Subcutaneous abdominal adipose tissue (tissue), 5 donors: ENCODE results near the gene SP4.

Source experiments
- H3K27ac ChIP-seq: one replicate; pipeline ENCODE4 v1.7.0; 2013; ENCODE audit warnings: low read depth, mild to moderate bottlenecking, inconsistent platforms, low read length, moderate library complexity
- H3K27me3 ChIP-seq, 5 donors: one replicate each; pipeline ENCODE4 v1.7.0; 2013; ENCODE audit warnings: low read length in 5 of 5, inconsistent platforms in 1 of 5; ENCODE audit not compliant: control insufficient read depth in 5 of 5, insufficient read depth in 4 of 5
- H3K36me3 ChIP-seq, 5 donors: one replicate each; pipeline ENCODE4 v1.7.0; 2013; ENCODE audit warnings: low read length in 5 of 5; ENCODE audit not compliant: control insufficient read depth in 5 of 5, insufficient read depth in 5 of 5
- H3K4me1 ChIP-seq, 5 donors: one replicate each; pipeline ENCODE4 v1.7.0; 2013; ENCODE audit warnings: low read length in 5 of 5, mild to moderate bottlenecking in 3 of 5, moderate library complexity in 1 of 5; ENCODE audit not compliant: control insufficient read depth in 5 of 5, insufficient read depth in 5 of 5
- H3K4me3 ChIP-seq, 5 donors: one replicate each; pipeline ENCODE4 v1.7.0; 2013; ENCODE audit warnings: low read length in 5 of 5, low read depth in 1 of 5
- H3K9ac ChIP-seq, 5 donors: one replicate each; pipeline ENCODE4 v1.7.0; 2013; ENCODE audit warnings: low read length in 5 of 5, mild to moderate bottlenecking in 4 of 5, moderate library complexity in 3 of 5
- H3K9me3 ChIP-seq, 5 donors: one replicate each; pipeline ENCODE4 v1.7.0; 2013; ENCODE audit warnings: low read length in 5 of 5; ENCODE audit not compliant: control insufficient read depth in 5 of 5
- donor health status: healthy.
- donor health status: healthy.
- donor health status: healthy.
- donor health status: healthy.
- donor health status: healthy.

The SP4 gene

GRCh38 chr7:21468969-21469368, 41.1 kb downstream of the SP4 start:
- H3K4me1 ChIP-seq: no peaks in the 10 kb centered on the region
- no peaks in the 10 kb centered on the region for H3K27me3 ChIP-seq
- H3K36me3 ChIP-seq: no peaks in the 10 kb centered on the region
- no peak overlapping the region for H3K27ac ChIP-seq
- no peak overlapping the region for H3K4me3 ChIP-seq
- H3K9me3 ChIP-seq: no peaks in the 10 kb centered on the region
- H3K9ac ChIP-seq: no peak overlapping the region

GRCh38 chr7:21469894-21470293, 42.0 kb downstream of the SP4 start:
- no peaks in the 10 kb centered on the region for H3K9me3 ChIP-seq
- H3K9ac ChIP-seq: no peak overlapping the region
- no peak overlapping the region for H3K27ac ChIP-seq
- no peaks in the 10 kb centered on the region for H3K27me3 ChIP-seq
- no peaks in the 10 kb centered on the region for H3K4me1 ChIP-seq
- no peak overlapping the region for H3K4me3 ChIP-seq
- no peaks in the 10 kb centered on the region for H3K36me3 ChIP-seq

DNA sequence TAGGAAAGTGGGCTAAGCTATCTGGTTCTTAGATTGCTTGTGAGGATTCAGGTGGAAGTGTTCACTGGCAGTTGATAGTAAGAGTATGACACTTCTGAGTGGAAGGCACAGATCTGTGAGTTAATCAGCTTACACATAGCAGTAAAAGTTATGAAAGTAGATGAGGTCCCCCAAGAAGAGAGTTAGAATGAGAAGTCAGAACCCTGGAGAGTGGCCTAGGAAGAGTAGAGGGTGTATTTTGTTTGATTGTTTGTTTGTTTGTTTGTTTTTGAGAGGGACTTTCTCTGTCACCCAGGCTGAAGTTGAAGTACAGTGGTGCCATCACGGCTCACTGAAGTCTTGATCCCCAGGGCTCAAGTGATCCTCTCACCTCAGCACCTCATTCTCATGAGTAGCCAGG, 44.1 kb downstream of the SP4 start:
- Histone ChIP-seq H3K9ac (no peak overlapping the region), H3K4me3 (no peak overlapping the region)

DNA sequence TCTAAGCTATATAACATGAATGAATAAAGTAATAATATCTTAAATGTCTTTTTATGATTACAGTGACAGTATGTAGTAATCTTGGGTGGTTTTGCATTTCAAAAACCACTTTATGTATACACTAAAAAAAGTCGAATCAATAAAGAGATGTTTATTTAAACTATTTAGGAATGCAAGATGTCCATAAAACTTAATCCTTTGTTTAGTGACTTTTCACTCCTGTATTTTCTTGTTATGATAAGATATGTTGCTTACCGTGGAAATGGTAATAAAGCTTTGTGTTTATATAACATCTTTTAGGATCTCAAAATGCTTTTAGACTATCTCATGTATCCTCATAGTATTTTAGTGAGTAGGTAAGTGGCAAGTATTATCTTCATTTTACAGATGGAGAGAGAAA, 48.5 kb downstream of the SP4 start:
- Histone ChIP-seq H3K36me3 (peaks cover 0 to 7% (median 3%) of the 10 kb centered on the region in 5 donors), H3K9me3 (no peaks in the 10 kb centered on the region), H3K4me1 (no peaks in the 10 kb centered on the region), H3K9ac (no peak overlapping the region), H3K27me3 (no peaks in the 10 kb centered on the region), H3K4me3 (no peak overlapping the region), H3K27ac (no peak overlapping the region)

More for the DNA sequence above, 44.1 kb downstream of the SP4 start:
- Histone ChIP-seq H3K27ac (no peak overlapping the region), H3K4me1 (no peaks in the 10 kb centered on the region), H3K36me3 (peaks cover 0 to 1% (median 0%) of the 10 kb centered on the region in 5 donors), H3K9me3 (no peaks in the 10 kb centered on the region), H3K27me3 (no peaks in the 10 kb centered on the region)

DNA sequence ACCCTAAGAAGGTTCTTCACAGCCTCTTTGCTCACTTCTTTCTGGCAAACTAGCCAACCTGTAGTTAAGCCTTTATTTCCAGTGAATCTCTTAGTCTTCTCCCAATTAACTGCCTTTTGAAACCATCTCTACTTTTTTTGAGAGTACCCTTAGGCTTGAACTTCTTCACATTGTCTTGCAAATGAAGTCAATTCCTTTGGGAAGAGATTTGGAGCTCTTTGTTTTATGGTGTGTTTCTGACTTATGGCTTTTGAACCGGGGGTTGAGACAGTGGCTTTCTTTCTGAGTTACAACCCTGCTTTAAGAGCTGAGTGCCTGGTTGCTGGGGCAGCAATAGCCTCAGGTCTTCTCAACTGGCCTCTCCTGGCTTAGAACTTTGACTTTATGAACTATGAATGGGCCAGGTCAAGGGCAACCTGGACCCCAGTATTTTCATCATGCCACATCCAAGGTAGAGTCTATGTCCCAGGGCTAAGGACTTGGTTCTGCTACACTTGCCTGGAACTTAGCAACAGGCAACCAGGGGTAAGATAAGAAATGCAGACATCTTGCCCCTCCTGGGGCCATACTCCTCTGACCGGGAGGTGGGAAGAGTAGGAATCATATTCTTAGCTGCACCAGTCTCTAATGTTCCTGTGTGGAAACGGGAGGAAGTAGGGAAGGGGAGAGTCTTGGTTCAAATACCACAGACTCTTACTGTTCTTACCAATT, 53.0 kb downstream of the SP4 start:
- H3K4me3 ChIP-seq: no peak overlapping the region
- peaks cover 3 to 20% (median 7%) of the 10 kb centered on the region in 5 donors for H3K36me3 ChIP-seq
- H3K27ac ChIP-seq: no peak overlapping the region

GRCh38 chr7:21486511-21486910, 58.6 kb downstream of the SP4 start:
- Histone ChIP-seq H3K4me3 (no peak overlapping the region), H3K9me3 (no peaks in the 10 kb centered on the region), H3K27ac (no peak overlapping the region), H3K36me3 (peaks cover 0 to 13% (median 5%) of the 10 kb centered on the region in 5 donors), H3K4me1 (no peaks in the 10 kb centered on the region), H3K27me3 (no peaks in the 10 kb centered on the region), H3K9ac (no peak overlapping the region)

More for the DNA sequence above, 53.0 kb downstream of the SP4 start:
- no peaks in the 10 kb centered on the region for H3K27me3 ChIP-seq
- no peaks in the 10 kb centered on the region for H3K4me1 ChIP-seq
- H3K9ac ChIP-seq: no peak overlapping the region
- no peaks in the 10 kb centered on the region for H3K9me3 ChIP-seq

DNA sequence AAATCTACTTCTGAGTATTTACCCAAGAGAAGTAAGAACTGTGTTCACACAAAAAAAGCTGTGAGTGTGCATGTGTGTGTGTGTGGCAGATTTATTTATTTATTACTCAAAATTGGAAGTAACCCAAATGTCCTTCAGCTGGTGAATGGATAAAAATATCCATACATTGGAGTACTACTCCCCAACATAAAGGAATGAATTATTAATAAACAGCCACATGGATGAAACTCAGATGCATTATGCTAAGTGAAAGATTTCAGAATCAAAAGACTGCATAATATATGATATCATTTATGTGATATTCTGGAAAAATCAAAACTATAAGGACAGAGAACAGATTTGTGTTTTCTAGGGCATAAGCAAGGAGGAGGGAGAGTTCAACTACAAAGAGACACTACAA, 67.8 kb downstream of the SP4 start:
- H3K9ac ChIP-seq: no peak overlapping the region

DNA sequence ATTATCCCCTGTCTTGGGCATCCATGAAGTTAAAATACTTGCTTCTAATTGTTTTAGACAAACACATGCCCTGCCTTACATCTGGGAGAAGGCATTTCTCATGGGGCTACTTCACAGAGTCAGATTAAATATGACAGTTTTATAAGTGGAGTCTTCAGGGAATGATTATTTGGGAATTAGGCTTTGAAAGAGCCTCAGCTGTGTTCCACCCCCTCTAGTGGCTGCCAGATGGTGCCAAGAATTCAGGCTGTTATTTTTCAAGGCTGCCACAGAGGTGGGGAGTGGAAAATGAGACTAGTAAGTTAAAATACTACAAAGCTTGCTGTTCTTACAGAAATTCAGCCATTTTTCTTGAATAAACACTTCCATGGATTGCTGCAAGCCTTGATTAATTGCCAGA, 69.2 kb downstream of the SP4 start:
- Histone ChIP-seq H3K27me3 (peaks cover 0 to under 1% (median 0%) of the 10 kb centered on the region in 5 donors), H3K9me3 (peaks cover 0 to 16% (median 7%) of the 10 kb centered on the region in 5 donors), H3K4me1 (peaks cover 0 to 1% (median 0%) of the 10 kb centered on the region in 5 donors), H3K36me3 (peaks cover 0 to 3% (median 0%) of the 10 kb centered on the region in 5 donors), H3K4me3 (no peak overlapping the region), H3K27ac (no peak overlapping the region), H3K9ac (no peak overlapping the region)

More for the DNA sequence above, 67.8 kb downstream of the SP4 start:
- Histone ChIP-seq H3K9me3 (peaks cover 0 to 16% (median 7%) of the 10 kb centered on the region in 5 donors), H3K27me3 (no peaks in the 10 kb centered on the region), H3K4me3 (no peak overlapping the region), H3K4me1 (no peaks in the 10 kb centered on the region), H3K27ac (no peak overlapping the region), H3K36me3 (peaks cover 0 to 3% (median 0%) of the 10 kb centered on the region in 5 donors)

- Histone ChIP-seq H3K27ac (no peak overlapping the region), H3K4me1 (peaks cover 0 to 5% (median 0%) of the 10 kb centered on the region in 5 donors), H3K9me3 (peaks cover 0 to 12% (median 4%) of the 10 kb centered on the region in 5 donors), H3K9ac (no peak overlapping the region), H3K27me3 (peaks cover 0 to 4% (median 0%) of the 10 kb centered on the region in 5 donors), H3K36me3 (peaks cover 0 to 4% (median 0%) of the 10 kb centered on the region in 5 donors), H3K4me3 (no peak overlapping the region)
Observed at GRCh38 chr7:21500117-21500832, 72.4 kb downstream of the SP4 start.

- Histone ChIP-seq H3K36me3 (peaks cover 0 to 8% (median 0%) of the 10 kb centered on the region in 5 donors), H3K9ac (no peak overlapping the region), H3K9me3 (peaks cover 0 to 4% (median 0%) of the 10 kb centered on the region in 5 donors), H3K27ac (no peak overlapping the region), H3K4me1 (peaks cover 0 to 5% (median 0%) of the 10 kb centered on the region in 5 donors), H3K4me3 (no peak overlapping the region), H3K27me3 (peaks cover 0 to 4% (median 0%) of the 10 kb centered on the region in 5 donors)
Observed at GRCh38 chr7:21504021-21504420, 76.1 kb downstream of the SP4 start.
